HG03025 (cell line): ENCODE data around the gene ASB6.

ENCODE experiments used
- ATAC-seq: cut with Tn5 transposase; IDR thresholded peaks from one replicate; pipeline ENCODE4 v1.9.1; 2021; ENCODE audit warnings: mild to moderate bottlenecking, moderate library complexity; ENCODE audit not compliant: unreplicated experiment, low FRiP score

ASB6 gene

GRCh38 chr9:129587487-129588262 lies 54.3 kb downstream of the ASB6 start:
- no peak for ATAC-seq

- no peak for ATAC-seq
These were observed 55.3 kb downstream of the ASB6 start for GRCh38 chr9:129586685-129587084.

GRCh38 chr9:129586245-129586644 lies 55.7 kb downstream of the ASB6 start:
- no peak for ATAC-seq

- ATAC-seq: no peak
These were observed 56.6 kb downstream of the ASB6 start for GRCh38 chr9:129585352-129585751.
